GM20000 (cell line): Measurements from ENCODE around the gene OSBPL10.

Source experiments
- DNase-seq: peaks from one replicate; pipeline ENCODE4 v3.0.0; 2012; ENCODE audit warnings: low spot score
- TF ChIP-seq, protein P1 (sequence below): IDR thresholded peaks from 2 replicates; pipeline ENCODE4 v1.5.1; 2012; ENCODE audit warnings: mild to moderate bottlenecking, control low read depth; ENCODE audit errors: extremely low read depth, missing control alignments

The OSBPL10 gene

DNA sequence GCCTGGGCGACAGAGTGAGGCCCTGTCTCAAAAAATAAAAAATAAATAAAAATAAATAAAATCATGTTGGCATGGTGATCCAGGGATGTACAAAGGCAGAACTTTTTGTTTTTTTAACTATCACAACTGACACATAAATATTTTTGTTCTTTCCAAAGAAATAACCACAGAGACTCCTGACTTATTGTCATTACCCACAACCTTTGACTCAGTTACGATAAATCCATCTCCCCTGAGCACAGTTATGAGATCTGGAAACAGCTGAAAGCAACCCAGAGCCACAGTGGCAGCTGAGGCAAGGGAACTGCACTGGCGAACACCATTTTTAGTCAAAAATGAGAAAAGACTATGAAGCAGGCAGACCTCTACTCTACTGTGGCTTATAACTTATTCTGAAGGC is 24.0 kb downstream of the OSBPL10 start:
- no peak for DNase-seq
- TF ChIP-seq, protein P1, sequence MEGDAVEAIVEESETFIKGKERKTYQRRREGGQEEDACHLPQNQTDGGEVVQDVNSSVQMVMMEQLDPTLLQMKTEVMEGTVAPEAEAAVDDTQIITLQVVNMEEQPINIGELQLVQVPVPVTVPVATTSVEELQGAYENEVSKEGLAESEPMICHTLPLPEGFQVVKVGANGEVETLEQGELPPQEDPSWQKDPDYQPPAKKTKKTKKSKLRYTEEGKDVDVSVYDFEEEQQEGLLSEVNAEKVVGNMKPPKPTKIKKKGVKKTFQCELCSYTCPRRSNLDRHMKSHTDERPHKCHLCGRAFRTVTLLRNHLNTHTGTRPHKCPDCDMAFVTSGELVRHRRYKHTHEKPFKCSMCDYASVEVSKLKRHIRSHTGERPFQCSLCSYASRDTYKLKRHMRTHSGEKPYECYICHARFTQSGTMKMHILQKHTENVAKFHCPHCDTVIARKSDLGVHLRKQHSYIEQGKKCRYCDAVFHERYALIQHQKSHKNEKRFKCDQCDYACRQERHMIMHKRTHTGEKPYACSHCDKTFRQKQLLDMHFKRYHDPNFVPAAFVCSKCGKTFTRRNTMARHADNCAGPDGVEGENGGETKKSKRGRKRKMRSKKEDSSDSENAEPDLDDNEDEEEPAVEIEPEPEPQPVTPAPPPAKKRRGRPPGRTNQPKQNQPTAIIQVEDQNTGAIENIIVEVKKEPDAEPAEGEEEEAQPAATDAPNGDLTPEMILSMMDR: no peak

DNA sequence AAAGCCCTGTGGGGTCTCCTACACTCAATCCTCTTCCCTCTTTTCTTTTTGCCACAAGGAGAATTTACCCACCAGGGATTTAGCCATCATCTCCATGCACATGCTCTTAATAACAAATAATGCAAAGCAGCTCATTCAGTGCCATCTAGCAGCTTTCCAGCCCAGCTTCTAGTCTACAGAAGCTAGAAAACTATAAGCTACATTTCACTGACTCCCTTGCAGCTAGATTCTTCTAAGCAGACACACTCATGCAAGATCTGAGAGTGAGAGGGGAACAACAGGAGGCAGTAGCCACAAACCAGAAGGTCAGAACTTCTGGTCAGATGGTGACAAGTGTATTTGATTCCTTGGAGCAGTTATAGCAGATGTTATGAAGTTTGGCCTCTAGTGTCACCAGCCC is 25.5 kb downstream of the OSBPL10 start:
- DNase-seq: no peak
- TF ChIP-seq, protein P1: no peak

DNA sequence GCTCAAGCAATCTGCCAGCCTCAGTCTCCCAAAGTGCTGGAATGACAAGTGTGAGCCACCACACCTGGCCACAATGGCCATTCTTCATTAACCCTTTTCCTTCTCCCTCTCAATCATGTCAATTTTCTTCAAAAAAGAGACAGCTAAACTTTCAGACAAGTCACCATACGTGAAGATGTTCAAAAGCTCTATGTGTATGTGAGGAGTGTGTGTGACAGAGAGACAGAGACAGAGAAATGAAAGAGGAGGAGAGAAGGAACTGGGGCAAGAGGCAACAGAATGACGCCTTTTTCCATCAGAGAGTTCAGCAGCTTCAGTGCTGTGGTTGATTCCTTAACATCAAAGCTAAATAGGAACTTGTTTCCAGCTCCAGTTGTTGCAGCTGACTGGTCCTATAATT is 27.4 kb downstream of the OSBPL10 start:
- no peak for DNase-seq
- TF ChIP-seq, protein P1: no peak

DNA sequence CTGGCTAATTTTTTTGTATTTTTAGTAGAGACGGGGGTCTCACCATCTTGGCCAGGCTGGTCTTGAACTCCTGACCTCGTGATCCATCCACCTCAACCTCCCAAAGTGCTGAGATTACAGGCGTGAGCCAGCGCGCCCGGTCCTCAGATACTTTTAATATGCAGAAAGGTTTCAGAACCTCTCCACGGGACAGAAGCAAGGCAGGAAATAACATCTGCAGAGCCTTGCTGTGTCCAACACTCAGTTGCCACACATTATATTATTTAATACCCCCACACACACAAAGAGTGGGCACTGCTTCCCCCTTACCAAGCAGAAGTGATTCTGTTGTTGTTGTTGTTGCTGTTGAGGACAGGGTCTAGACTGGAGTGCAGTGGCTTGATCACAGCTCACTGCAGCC is 28.0 kb downstream of the OSBPL10 start:
- DNase-seq: no peak
- TF ChIP-seq, protein P1: no peak

DNA sequence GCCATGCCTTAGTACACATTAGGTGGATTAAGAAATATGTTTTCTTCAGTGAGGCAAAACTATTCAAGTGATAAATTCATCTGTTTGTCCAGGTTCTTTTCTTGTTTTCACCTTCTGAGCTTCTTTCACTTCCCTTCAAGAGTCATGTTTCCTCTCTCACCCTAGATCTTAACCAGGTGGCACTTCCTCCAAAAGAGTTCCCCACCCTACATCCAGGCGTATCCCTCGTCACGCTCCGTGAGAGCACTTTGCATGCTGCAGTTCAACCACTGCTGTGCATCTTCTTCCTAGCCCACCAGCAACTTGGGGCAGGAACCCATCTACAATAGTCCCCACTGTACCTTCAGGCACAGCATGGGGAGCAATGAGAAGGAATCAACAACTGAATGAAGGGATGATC is 28.9 kb downstream of the OSBPL10 start:
- TF ChIP-seq, protein P1: no peak
- DNase-seq: peak; percentile 28

DNA sequence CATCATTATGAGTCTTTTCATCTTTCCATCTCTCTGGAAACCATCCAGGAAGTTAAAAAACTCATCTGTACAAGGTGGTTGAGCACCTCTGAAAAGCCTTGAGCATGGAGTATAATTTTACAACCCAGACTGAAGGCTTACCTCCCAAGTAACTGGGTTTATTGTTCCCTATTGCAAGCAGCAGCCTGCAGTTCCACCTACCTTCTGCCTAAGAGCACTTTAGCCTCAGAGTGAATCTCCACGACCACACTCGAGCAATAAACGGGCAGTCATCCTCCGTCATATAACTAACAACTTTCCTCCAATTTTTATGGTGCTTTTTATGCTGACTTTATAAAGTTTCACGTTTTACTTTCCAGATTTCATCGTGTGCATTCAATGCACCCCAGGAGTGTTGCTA is 32.8 kb downstream of the OSBPL10 start:
- DNase-seq: no peak
- TF ChIP-seq, protein P1: no peak

DNA sequence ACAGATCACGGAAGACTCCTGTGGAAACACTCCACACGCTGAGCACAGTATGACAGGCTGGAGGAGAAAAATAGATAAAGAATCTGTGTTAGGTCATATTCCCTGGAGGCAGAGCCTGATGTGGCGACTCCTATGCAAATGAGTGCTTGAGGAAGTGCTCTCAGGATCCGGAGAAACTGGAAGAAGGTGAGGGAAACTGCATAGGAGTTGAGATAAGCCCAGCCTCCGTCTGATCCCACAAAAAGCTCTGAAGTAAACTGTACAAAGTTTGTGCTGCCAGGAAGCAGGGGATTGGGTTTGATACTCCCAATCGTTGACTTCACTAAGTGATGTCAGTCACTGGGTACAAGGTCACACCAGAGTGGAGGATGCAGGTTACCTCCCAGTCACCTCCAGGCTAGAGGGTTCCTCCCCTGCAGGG is 33.4 kb downstream of the OSBPL10 start:
- TF ChIP-seq, protein P1: no peak
- DNase-seq: no peak
